Measurements from ENCODE around the gene TMEM63B.

Gene TMEM63B

GRCh38 chr6:44145839-44146238 is 18.5 kb downstream of the TMEM63B start:
- no peak for DNase-seq

DNA sequence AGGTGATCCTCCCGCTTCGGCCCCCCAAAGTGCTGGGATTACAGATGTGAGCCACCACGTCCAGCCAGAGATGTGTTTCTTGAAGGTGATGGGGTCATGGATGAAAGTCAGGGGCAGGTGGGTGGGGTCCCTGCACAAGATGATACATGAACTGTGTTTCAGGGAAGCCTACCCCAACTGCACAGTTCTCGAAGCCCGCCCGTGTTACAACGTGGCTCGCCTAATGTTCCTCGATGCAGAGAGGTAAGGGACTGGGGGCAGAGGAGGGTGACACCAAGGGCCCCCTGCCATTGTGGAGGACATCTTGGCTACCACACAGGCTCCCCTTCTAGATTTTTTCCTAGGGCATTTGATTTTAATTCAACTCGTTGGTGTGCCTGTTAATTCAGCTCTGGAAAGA is 19.3 kb downstream of the TMEM63B start:
- DNase-seq = no peak

DNA sequence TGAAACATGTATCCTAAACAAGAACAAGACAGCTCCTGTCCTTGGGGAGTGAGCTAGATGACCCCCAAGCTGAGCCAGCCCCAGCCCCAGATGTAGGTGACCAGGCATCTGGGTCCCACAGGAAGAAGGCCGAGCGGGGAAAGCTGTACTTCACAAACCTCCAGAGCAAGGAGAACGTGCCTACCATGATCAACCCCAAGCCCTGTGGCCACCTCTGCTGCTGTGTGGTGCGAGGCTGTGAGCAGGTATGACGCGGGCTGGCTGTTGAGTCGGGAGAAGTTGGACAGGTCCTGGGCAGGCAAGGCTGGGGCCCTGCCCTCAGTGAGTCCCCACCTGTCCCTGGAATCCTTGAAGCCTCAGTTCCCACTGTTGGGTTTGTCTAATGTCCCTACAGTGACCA is 19.9 kb downstream of the TMEM63B start:
- DNase-seq = no peak

DNA sequence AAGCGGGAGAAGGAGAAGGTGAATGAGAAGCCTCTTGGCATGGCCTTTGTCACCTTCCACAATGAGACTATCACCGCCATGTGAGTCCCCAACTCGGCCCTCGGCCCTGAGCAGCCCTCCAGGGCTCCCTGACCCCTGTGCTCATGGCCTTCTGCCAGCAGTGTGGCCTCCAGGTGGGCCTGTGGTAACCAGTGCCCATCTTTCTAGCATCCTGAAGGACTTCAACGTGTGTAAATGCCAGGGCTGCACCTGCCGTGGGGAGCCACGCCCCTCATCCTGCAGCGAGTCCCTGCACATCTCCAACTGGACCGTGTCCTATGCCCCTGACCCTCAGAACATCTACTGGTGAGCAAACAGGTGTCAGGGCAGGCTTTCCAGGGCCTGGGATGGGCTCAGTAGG is 21.0 kb downstream of the TMEM63B start:
- no peak for DNase-seq

DNA sequence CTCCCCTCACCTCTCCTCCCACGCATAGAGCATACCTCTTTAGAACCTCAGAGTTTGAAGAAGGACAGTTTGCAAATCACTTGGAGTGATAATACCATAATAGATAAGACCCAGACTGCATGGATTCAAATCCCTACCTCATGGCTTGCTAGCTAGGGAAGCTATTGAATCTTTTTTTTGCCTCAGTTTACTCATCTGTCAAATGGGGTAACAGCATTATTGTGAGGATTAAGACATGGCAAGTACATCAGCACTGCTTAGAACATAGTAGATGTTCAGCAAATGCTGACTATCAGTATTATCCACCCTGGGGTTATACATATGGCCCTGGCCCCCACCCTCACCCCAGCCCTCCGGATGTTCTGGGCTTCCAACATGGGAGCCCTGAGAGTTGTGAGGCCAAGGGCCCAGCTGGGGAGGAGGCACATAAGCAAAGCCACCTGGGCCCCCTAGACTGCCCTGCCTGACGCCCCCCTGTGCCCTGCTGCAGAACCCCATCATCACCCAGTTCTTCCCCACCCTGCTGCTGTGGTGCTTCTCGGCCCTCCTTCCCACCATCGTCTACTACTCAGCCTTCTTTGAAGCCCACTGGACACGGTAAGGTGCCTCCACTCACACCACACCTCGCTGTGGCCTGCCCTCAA is 22.1 kb downstream of the TMEM63B start:
- DNase-seq = no peak

GRCh38 chr6:44150317-44150917 is 23.1 kb downstream of the TMEM63B start:
- DNase-seq = no peak

GRCh38 chr6:44151348-44152108 is 24.2 kb downstream of the TMEM63B start:
- DNase-seq = peak; percentile 62

DNA sequence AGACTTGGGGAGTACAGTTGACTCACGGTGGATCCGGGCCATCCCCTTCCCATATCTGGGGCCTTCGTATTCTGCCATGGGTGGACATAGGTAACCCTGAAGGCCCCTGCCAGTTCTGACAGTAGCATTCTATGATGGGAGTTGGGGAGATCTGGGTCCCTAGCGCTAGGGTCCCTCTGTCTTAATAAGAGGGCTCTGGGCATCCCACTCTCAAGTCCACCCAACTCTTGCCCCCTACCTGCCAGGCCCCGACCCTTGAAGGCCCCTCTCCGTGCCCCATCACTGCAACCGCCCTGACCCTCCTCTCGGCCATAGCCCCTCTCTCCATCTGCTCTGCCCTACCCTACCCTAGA is 24.7 kb downstream of the TMEM63B start:
- no peak for DNase-seq

- DNase-seq = no peak
These were observed 25.2 kb downstream of the TMEM63B start for GRCh38 chr6:44152533-44152932.

DNA sequence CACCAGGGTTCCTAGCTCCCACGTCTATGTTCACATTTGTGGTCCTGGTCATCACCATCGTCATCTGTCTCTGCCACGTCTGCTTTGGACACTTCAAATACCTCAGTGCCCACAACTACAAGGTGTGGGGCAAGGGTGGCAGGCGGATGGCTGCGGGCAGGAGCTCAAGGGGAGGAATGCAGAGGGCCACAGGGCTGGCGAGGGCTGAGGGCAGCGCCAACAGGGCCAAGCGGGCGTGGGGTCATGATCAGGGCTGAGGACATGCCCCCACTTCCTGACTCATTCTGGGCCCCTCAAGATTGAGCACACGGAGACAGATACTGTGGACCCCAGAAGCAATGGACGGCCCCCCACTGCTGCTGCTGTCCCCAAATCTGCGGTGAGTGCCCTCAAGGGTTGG is 26.7 kb downstream of the TMEM63B start:
- no peak for DNase-seq

DNA sequence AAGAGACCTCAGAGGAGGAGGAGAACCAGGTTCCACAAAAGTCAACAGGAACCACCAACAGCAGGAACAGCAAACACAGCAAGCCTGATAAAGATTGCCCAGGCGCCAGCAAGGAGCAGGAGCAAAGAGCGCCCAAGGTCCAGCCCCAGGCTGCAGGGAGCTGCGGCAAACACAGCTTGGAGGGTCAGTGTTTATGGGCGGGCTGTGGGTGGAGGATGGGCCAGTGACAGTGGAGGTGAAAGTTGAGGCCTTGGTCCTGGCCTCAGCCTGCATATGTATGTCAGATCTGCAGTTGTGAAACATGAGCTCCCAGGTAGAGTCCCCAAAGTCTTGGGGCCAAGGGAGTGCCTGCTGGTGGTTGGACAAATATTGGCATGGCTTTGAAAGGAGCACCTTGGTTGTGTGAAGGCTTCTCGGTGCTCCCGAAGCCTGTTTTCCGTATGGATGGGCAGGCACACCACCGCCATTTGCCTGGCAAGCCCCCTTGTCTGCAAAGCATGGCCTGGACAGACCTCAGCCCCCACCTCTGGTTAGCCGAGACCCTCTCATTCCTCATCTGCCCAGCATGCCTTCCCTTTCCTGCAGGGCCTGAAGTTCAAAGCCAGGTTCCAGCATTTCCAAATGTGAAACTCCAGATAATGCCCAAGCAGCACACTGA is 29.3 kb downstream of the TMEM63B start:
- no peak for DNase-seq

GRCh38 chr6:44157152-44157521 is 29.8 kb downstream of the TMEM63B start:
- no peak for DNase-seq

GRCh38 chr6:44158770-44159228 is 31.4 kb downstream of the TMEM63B start, which contains the start of gene CAPN11:
Gene CAPN11, plus strand, starts transcription at chr6:44158820. Its CDS starts 29 bp downstream, at chr6:44158849.
- DNase-seq = no peak

DNA sequence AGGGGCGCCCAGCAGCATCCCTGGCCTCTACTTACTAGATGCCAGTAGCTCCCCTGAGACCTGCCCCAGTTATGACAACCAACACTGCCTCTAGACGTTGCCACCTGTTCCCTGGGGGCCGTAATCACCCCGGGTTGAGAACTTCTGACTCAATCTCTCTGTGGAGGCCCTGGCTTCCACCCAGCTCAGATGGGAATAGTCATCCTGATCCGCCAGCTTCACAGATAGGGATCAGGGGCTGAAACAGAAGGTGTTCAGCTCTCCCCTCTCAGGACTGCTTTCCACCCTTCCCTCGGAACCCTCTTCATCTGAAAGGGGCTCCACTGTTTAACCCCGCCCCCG is 34.6 kb downstream of the TMEM63B start:
- no peak for DNase-seq

DNA sequence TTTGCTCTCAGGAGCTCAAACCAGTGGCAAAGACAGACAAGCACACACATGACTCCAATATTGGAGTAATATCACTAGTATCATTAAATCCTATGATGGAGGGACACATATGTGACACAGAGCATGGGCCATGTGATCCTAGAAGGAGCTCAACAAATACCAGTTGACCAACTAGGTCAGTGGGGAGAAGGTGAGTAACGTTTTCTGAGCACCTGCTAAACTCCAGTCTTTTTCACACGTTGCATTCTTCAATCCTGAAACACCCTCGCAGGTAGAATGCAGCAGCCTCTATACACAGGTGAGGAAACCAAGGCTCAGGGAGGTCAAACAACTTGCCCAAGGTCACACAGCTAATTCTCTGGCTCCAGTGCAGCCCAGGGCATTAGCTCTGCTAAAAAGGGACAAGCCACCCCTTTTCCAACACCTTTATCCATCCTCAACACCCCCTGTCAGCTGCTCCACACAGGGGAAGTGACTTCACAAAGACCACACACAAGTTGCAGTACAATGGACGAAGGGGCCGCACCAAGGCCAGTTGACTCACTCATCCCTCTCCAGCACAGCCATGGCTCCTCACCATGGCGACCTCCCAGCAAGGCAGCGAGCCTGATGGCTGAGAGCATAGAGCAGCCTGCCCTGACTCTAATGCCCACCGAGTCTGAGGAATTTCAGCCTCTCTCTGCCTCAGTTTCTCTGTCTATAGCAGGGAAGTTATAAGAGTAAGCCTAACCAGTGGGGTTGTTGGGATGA is 35.7 kb downstream of the TMEM63B start:
- no peak for DNase-seq

- no peak for DNase-seq
These were observed 38.8 kb downstream of the TMEM63B start for GRCh38 chr6:44166116-44166515.

DNA sequence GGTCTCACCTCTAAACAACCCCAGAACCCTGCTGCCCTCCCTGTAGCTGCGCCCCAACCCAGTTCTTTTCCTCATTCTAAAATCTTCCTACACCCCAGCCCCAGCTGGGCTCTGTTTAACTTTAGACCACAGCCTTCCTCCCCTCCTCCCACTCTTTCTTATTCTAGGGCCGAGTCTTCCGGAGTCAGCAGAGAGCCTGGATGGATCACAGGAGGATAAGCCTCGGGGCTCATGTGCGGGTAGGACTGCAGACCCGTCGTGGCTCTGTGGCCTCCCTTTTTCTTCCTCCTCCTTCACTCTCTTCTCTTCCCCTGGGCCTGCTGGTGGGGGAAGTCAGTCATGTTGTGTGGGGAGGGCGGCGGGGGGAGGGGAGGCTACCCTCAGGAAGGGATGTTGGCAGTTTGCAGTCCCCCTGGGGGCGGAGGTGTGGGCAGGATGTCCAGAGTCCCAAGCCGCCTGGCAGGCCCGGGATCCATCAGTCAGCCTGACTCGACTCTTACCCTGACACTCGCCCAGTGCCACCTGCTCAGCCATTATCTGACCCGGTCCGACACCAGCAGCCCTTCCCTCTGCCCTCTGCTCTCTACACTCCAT is 39.3 kb downstream of the TMEM63B start:
- DNase-seq = no peak

DNA sequence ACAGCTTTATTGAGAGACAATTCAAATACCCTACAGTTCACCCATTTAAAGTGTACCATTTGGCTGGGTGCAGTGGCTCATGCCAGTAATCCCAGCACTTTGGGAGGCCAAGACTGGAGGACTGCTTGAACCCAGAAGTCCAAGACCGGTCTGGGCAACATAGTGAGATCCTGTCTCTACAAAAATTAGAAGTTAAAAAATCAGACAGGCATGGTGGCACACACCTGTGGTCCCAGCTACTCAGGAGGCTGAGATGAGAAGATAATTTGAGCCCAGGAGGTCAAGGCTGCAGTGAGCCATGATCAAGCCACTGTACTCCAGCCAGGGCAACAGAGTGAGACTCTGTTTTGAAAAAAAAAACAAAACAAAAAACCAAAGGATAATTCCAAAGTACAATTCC is 40.2 kb downstream of the TMEM63B start:
- DNase-seq = no peak

DNA sequence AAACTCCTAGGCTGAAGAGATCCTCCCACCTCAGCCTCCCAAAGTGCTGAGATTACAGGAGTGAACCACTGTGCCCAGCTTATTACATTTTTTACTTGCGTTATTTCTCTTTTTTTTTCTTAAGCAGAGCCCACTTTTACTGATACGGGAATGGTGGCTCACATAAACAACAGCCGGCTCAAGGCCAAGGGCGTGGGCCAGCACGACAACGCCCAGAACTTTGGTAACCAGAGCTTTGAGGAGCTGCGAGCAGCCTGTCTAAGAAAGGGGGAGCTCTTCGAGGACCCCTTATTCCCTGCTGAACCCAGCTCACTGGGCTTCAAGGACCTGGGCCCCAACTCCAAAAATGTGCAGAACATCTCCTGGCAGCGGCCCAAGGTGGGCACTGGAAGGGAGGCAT is 41.8 kb downstream of the TMEM63B start:
- DNase-seq = no peak

DNA sequence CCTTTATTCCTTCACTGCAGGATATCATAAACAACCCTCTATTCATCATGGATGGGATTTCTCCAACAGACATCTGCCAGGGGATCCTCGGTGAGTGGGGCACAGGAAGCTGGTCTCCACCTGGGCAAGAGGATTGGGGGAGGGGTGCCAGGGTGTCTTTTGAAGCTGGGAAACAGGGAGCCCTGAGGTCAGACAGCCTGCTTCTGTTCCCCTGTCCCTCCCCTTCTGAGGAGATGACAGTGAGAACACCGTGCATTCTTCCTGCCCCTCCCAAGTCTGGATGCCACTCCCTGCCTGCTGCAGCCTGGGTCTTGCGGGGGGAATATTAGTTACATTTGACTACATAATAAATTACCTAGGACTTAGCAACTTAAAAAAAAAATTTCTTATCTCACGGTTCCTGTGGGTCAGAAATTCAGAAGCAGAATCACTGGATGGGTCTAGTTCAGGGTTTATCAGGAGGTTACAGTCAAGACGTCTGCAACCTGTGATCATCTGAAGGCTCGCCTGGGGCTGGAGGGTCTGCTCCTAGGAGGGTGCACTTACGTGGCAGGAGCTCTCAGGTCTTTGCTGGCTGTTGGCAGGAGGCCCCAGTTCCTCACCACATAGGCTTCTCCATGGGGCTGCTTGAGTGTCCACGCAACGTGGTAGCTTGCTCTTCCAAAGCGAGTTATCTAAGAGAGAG is 42.7 kb downstream of the TMEM63B start:
- no peak for DNase-seq

DNA sequence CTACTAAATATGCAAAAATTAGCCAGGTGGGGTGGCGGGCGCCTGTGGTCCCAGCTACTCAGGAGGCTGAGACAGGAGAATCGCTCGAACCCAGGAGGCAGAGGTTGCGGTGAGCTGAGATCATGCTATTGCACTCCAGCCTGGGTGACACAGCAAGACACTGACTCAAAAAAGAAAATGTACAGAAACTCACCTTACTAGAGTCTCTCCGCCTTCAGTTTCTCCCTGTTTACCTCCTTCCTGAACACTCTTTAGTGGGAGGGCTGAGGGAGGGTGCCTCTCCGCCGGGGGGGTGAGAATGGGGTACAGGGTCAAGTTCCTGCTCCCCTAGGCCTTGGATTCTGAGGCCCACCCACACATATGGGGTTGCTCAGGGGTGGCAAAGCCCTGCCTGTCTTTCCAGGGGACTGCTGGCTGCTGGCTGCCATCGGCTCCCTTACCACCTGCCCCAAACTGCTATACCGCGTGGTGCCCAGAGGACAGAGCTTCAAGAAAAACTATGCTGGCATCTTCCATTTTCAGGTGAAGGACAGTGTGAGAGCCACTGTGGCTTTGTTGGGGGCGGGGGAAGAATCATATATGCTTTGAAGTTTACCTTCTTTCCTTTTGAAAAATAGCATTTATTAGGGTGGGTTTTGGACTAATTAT is 44.7 kb downstream of the TMEM63B start:
- no peak for DNase-seq

Measured in NCI-H1105 (cell line).